GM19328 (cell line): Measurements from ENCODE around the gene CCR5AS.

Experiments
- ATAC-seq: cut with Tn5 transposase; IDR thresholded peaks from one replicate; pipeline ENCODE4 v1.9.1; 2021; ENCODE audit warnings: mild to moderate bottlenecking, moderate library complexity; ENCODE audit not compliant: unreplicated experiment

Gene CCR5AS

DNA sequence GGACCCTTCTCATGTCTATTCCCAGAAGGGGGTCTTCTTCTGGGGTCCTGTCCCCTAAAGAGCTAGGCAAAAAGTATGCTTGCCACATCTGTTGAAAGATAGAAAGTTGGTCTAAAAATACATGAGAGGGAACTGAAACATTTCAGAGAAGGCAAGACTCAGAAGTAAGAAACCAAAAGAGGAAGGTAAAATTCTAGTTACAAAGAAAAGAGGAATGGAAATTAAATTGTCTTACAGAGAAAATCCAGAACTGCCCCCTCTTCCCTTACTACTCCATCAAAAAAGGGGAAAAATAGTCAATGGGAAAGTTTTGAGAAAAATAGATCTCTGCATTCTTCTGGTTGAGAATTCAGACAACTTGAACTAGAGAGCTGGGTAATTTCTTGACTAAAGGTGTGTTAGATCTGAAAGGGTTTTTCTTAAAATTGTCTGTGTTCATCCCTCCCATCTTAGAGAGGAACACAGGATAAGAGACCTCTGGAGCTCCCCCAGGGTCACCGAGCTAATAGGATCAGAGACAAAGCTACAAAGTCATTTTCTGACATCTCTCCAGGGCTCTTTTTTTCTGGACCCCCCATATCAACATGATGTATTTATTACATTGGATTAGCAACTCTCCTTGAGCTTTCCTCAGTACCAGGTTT, 85.3 kb downstream of the CCR5AS start:
- ATAC-seq = no peak

GRCh38 chr3:46318207-46318927, 88.5 kb downstream of the CCR5AS start:
- no peak for ATAC-seq

- no peak for ATAC-seq
Observed at GRCh38 chr3:46316206-46316605, 90.7 kb downstream of the CCR5AS start.

GRCh38 chr3:46314517-46314916, 92.3 kb downstream of the CCR5AS start:
- ATAC-seq = no peak
